ENCODE data around the gene DESI1. TPM values are rescaled to one million over a fixed set of nuclear protein-coding genes. Genes with fewer than 3 reads are reported as not detected.
"Not testable (repeated sequence)": the region's sequence is repeated elsewhere in the genome, so short reads cannot be mapped to it uniquely, and the experiment has no call there.

Gene DESI1
- total RNA-seq, 4 donors from 2014 or later: 17.8 to 24.7 (median 20.8) TPM

GRCh38 chr22:41575533-41575932 is 45.3 kb downstream of the DESI1 start:
- intact Hi-C loops (cut with DNase I): no loop called here
- WGBS, 2 donors: 100% methylated on average over 2 of the region's 15 CpGs; no CpG with 5 or more reads in 1 of the 2 donors
- DNase-seq: no peak
- TF ChIP-seq CTCF (IDR thresholded peaks at IDR 0.05): no peak
- TF ChIP-seq POLR2A (IDR thresholded peaks at IDR 0.05): no peak
- no peaks in the 10 kb centered on the region for H3K4me1 ChIP-seq
- no peak overlapping the region for H3K4me3 ChIP-seq (replicated peaks in 1 of 3)
- peaks cover 0 to 11% of the 10 kb centered on the region in 2 donors for H3K36me3 ChIP-seq
- H3K9me3 ChIP-seq: no peaks in the 10 kb centered on the region
- H3K27ac ChIP-seq: no peak overlapping the region
- no peaks in the 10 kb centered on the region for H3K27me3 ChIP-seq

GRCh38 chr22:41574847-41575381 is 45.9 kb downstream of the DESI1 start:
- intact Hi-C loops (cut with DNase I): no loop called here
- H3K4me1 ChIP-seq: no peaks in the 10 kb centered on the region
- WGBS, 2 donors: 71 to 73% methylated on average over 17 to 23 of the region's 26 CpGs
- H3K9me3 ChIP-seq: no peaks in the 10 kb centered on the region
- no peak overlapping the region for H3K4me3 ChIP-seq (replicated peaks in 1 of 3)
- DNase-seq: peak in 1 of 2 donors; percentile 15
- TF ChIP-seq POLR2A (IDR thresholded peaks at IDR 0.05) (no peak), CTCF (IDR thresholded peaks at IDR 0.05) (no peak)
- H3K36me3 ChIP-seq: peaks cover 0 to 7% of the 10 kb centered on the region in 2 donors
- H3K27ac ChIP-seq: no peak overlapping the region
- H3K27me3 ChIP-seq: no peaks in the 10 kb centered on the region

GRCh38 chr22:41573677-41574076 is 47.2 kb downstream of the DESI1 start:
- no peak for DNase-seq
- 92 to 93% methylated on average over 11 of the region's 11 CpGs for WGBS, 2 donors
- no peaks in the 10 kb centered on the region for H3K4me1 ChIP-seq

GRCh38 chr22:41572305-41572704 is 48.5 kb downstream of the DESI1 start:
- intact Hi-C loops (cut with DNase I): not testable (repeated sequence)

More at GRCh38 chr22:41573677-41574076, 47.2 kb downstream of the DESI1 start:
- TF ChIP-seq POLR2A (IDR thresholded peaks at IDR 0.05) (no peak), CTCF (IDR thresholded peaks at IDR 0.05) (no peak)
- Histone ChIP-seq H3K36me3 (peaks cover 0 to 3% of the 10 kb centered on the region in 2 donors), H3K9me3 (no peaks in the 10 kb centered on the region), H3K4me3 (replicated peaks in 1 of 3) (no peak overlapping the region), H3K27me3 (no peaks in the 10 kb centered on the region), H3K27ac (no peak overlapping the region)
- intact Hi-C loops (cut with DNase I): no loop called here

GRCh38 chr22:41571786-41572185 is 49.1 kb downstream of the DESI1 start:
- no peaks in the 10 kb centered on the region for H3K9me3 ChIP-seq
- no peaks in the 10 kb centered on the region for H3K27me3 ChIP-seq
- DNase-seq: no peak
- WGBS, 2 donors: 90 to 95% methylated on average over 6 to 12 of the region's 14 CpGs
- no peak for TF ChIP-seq POLR2A (IDR thresholded peaks at IDR 0.05)
- TF ChIP-seq CTCF (IDR thresholded peaks at IDR 0.05): no peak
- no peak overlapping the region for H3K4me3 ChIP-seq (replicated peaks in 1 of 3)
- no peaks in the 10 kb centered on the region for H3K4me1 ChIP-seq
- intact Hi-C loops (cut with DNase I): no loop called here
- H3K27ac ChIP-seq: no peak overlapping the region
- no peaks in the 10 kb centered on the region for H3K36me3 ChIP-seq

More at GRCh38 chr22:41572305-41572704, 48.5 kb downstream of the DESI1 start:
- DNase-seq; H3K27ac ChIP-seq; H3K9me3 ChIP-seq; H3K27me3 ChIP-seq; H3K4me1 ChIP-seq; H3K4me3 ChIP-seq (replicated peaks in 1 of 3); H3K36me3 ChIP-seq: not testable (repeated sequence)
- WGBS, 2 donors: 98 to 99% methylated on average over 3 of the region's 3 CpGs

All from thyroid gland (tissue), 4 donors.